HUES48 (cell line): ENCODE results near the gene G0S2.

ENCODE experiments used
- H3K27ac ChIP-seq: one replicate; pipeline ENCODE4 v1.7.0; 2013; ENCODE audit warnings: low read depth, low read length, inconsistent platforms
- H3K27me3 ChIP-seq: 2 replicates; pipeline ENCODE4 v1.6.1; 2013; ENCODE audit warnings: mild to moderate bottlenecking, low read length; ENCODE audit not compliant: control insufficient read depth, insufficient read depth
- H3K36me3 ChIP-seq: 2 replicates; pipeline ENCODE4 v1.6.1; 2013; ENCODE audit warnings: low read length; ENCODE audit not compliant: control insufficient read depth, insufficient read depth
- H3K4me1 ChIP-seq: 2 replicates; pipeline ENCODE4 v1.6.1; 2013; ENCODE audit warnings: mild to moderate bottlenecking, low read length; ENCODE audit not compliant: control insufficient read depth, insufficient read depth
- H3K4me3 ChIP-seq: 2 replicates; pipeline ENCODE4 v1.5.1; 2013; ENCODE audit warnings: mild to moderate bottlenecking, low read depth, low read length
- H3K9ac ChIP-seq: 2 replicates; pipeline ENCODE4 v1.6.1; 2013; ENCODE audit warnings: mild to moderate bottlenecking, low read depth, low read length, moderate library complexity
- H3K9me3 ChIP-seq: 2 replicates; pipeline ENCODE4 v1.6.1; 2013; ENCODE audit warnings: low read length; ENCODE audit not compliant: control insufficient read depth, insufficient read depth

Gene G0S2

GRCh38 chr1:209723265-209723664, 48.1 kb downstream of the G0S2 start:
- Histone ChIP-seq H3K9ac (no peak overlapping the region), H3K9me3 (no peaks in the 10 kb centered on the region), H3K4me1 (no peaks in the 10 kb centered on the region), H3K4me3 (no peak overlapping the region), H3K27ac (no peak overlapping the region), H3K36me3 (no peaks in the 10 kb centered on the region), H3K27me3 (no peaks in the 10 kb centered on the region; the same call in 1 of the 2 replicates)

- H3K4me1 ChIP-seq, result no peaks in the 10 kb centered on the region
- H3K9ac ChIP-seq, result no peak overlapping the region
- no peak overlapping the region for H3K27ac ChIP-seq
- H3K27me3 ChIP-seq, result no peaks in the 10 kb centered on the region; the same call in 1 of the 2 replicates
- H3K9me3 ChIP-seq, result no peaks in the 10 kb centered on the region
- no peak overlapping the region for H3K4me3 ChIP-seq
- H3K36me3 ChIP-seq, result no peaks in the 10 kb centered on the region
These were observed 48.8 kb downstream of the G0S2 start for GRCh38 chr1:209723756-209724693.
